ENCODE data around the gene KCNIP1. TPM values are rescaled to one million over a fixed set of nuclear protein-coding genes. Genes with fewer than 3 reads are reported as not detected.

The KCNIP1 gene
- total RNA-seq, 4 donors from 2014 or later = 0.94 to 1.6 (median 1.1) TPM; not detected in 1

- H3K4me3 ChIP-seq = no peak overlapping the region
- H3K27me3 ChIP-seq = peaks cover 19% of the 10 kb centered on the region
- 79 to 80% methylated on average over 4 to 5 of the region's 5 CpGs for WGBS, 2 donors (ENCODE audit: low coverage in 1 of 2)
- no peaks in the 10 kb centered on the region for H3K4me1 ChIP-seq
- no peak for TF ChIP-seq CTCF (IDR thresholded peaks at IDR 0.05)
- no peak for TF ChIP-seq POLR2A (IDR thresholded peaks at IDR 0.05)
- no peak for TF ChIP-seq EP300 (IDR thresholded peaks at IDR 0.05)
- TF ChIP-seq POLR2AphosphoS5 (IDR thresholded peaks at IDR 0.05) = no peak
- H3K9me3 ChIP-seq = no peaks in the 10 kb centered on the region
- no peak for ATAC-seq
- H3K27ac ChIP-seq = no peak overlapping the region
- H3K36me3 ChIP-seq = no peaks in the 10 kb centered on the region
These were observed 266.1 kb downstream of the KCNIP1 start for GRCh38 chr5:170769898-170770416.

- Histone ChIP-seq H3K4me1 (no peaks in the 10 kb centered on the region), H3K36me3 (no peaks in the 10 kb centered on the region), H3K27ac (no peak overlapping the region), H3K27me3 (peaks cover 19% of the 10 kb centered on the region), H3K9me3 (no peaks in the 10 kb centered on the region), H3K4me3 (no peak overlapping the region)
- no peak for ATAC-seq
- no peak for TF ChIP-seq POLR2AphosphoS5 (IDR thresholded peaks at IDR 0.05)
- TF ChIP-seq CTCF (IDR thresholded peaks at IDR 0.05) = no peak
- no peak for TF ChIP-seq POLR2A (IDR thresholded peaks at IDR 0.05)
- TF ChIP-seq EP300 (IDR thresholded peaks at IDR 0.05) = no peak
- WGBS, 2 donors (ENCODE audit: low coverage in 1 of 2) = 89 to 100% methylated on average over 3 to 15 of the region's 15 CpGs
These were observed 267.7 kb downstream of the KCNIP1 start for GRCh38 chr5:170771496-170771895.

GRCh38 chr5:170773024-170773985 is 269.5 kb downstream of the KCNIP1 start:
- 74 to 84% methylated on average over 3 to 5 of the region's 12 CpGs for whole genome bisulfite sequencing, 2 donors (ENCODE audit: low coverage in 1 of 2)
- no peak for ATAC-seq
- no peaks in the 10 kb centered on the region for H3K4me1 ChIP-seq
- H3K36me3 ChIP-seq = no peaks in the 10 kb centered on the region
- TF ChIP-seq POLR2A (IDR thresholded peaks at IDR 0.05) (no peak), CTCF (IDR thresholded peaks at IDR 0.05) (no peak), EP300 (IDR thresholded peaks at IDR 0.05) (no peak), POLR2AphosphoS5 (IDR thresholded peaks at IDR 0.05) (no peak)
- H3K27ac ChIP-seq = no peak overlapping the region
- H3K27me3 ChIP-seq = peaks cover 19% of the 10 kb centered on the region
- H3K4me3 ChIP-seq = no peak overlapping the region
- H3K9me3 ChIP-seq = no peaks in the 10 kb centered on the region

GRCh38 chr5:170774831-170775230 is 271.0 kb downstream of the KCNIP1 start:
- ATAC-seq = no peak
- Histone ChIP-seq H3K27me3 (peaks cover 9% of the 10 kb centered on the region), H3K4me1 (no peaks in the 10 kb centered on the region), H3K4me3 (no peak overlapping the region), H3K27ac (no peak overlapping the region), H3K9me3 (no peaks in the 10 kb centered on the region), H3K36me3 (no peaks in the 10 kb centered on the region)
- no peak for TF ChIP-seq POLR2AphosphoS5 (IDR thresholded peaks at IDR 0.05)
- no peak for TF ChIP-seq EP300 (IDR thresholded peaks at IDR 0.05)
- TF ChIP-seq CTCF (IDR thresholded peaks at IDR 0.05) = no peak
- TF ChIP-seq POLR2A (IDR thresholded peaks at IDR 0.05) = no peak
- 90 to 94% methylated on average over 5 of the region's 5 CpGs for WGBS, 2 donors (ENCODE audit: low coverage in 1 of 2)

Measured in gastroesophageal sphincter (tissue), 4 donors.